Measurements from ENCODE around the gene CLTC.

CLTC gene

DNA sequence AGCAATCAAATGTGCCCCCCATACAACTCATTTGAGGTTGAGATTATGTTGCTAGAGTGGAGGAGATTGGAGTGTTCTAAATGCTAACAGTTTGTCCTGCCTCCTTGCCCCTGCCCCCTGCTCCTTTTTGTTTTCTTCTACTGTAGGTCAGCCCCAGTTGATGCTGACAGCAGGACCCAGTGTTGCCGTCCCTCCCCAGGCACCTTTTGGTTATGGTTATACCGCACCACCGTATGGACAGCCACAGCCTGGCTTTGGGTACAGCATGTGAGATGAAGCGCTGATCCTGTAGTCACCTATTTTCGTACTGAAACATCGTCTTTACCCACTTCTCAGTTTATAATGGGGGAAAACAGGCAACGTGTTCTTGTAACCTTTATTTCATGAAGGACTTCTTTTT lies 73.9 kb downstream of the CLTC start:
- CTCF ChIA-PET = no interaction called here
- TF ChIP-seq L3MBTL2 (conservative IDR thresholded peaks at IDR 0.05) (no peak), LEF1 (IDR thresholded peaks at IDR 0.05; ENCODE audit: borderline replicate concordance) (no peak), BHLHE40 (IDR thresholded peaks at IDR 0.05; ENCODE audit: borderline replicate concordance) (no peak), SUZ12 (IDR thresholded peaks at IDR 0.05) (no peak)
- POLR2A ChIA-PET = no interaction called here
- no peak for DNase-seq (ENCODE audit: extremely low spot score)

DNA sequence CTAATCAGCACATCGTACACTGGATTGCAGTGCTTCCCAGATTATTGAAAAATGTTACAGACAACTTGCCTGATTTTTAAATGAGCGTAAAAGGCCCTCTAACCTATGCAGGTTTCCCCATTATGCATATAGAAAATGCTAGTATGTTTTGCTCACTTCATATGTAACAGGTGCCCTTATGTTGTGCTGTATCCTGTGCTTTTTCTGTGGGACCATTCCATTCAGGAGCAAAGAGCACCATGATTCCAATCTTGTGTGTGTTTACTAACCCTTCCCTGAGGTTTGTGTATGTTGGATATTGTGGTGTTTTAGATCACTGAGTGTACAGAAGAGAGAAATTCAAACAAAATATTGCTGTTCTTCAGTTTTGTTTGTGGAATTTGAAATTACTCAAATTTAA lies 74.6 kb downstream of the CLTC start:
- DNase-seq (ENCODE audit: extremely low spot score) = no peak
- TF ChIP-seq ELF4 (IDR thresholded peaks at IDR 0.05) = no peak
- TF ChIP-seq ZNF384 (IDR thresholded peaks at IDR 0.05) = no peak
- no peak for TF ChIP-seq FOXA1 (IDR thresholded peaks at IDR 0.05)
- TF ChIP-seq CTBP1 (IDR thresholded peaks at IDR 0.05; ENCODE audit: borderline replicate concordance) = no peak
- TF ChIP-seq L3MBTL2 (conservative IDR thresholded peaks at IDR 0.05) = no peak
- no peak for TF ChIP-seq NFRKB (IDR thresholded peaks at IDR 0.05)
- POLR2A ChIA-PET = interaction anchor here (1.2 kb wide), 1 partner anchor 13 kb away, joined by 4 read pairs; the partner anchor contains the start of genes PTRH2 and VMP1
- CTCF ChIA-PET = no interaction called here

DNA sequence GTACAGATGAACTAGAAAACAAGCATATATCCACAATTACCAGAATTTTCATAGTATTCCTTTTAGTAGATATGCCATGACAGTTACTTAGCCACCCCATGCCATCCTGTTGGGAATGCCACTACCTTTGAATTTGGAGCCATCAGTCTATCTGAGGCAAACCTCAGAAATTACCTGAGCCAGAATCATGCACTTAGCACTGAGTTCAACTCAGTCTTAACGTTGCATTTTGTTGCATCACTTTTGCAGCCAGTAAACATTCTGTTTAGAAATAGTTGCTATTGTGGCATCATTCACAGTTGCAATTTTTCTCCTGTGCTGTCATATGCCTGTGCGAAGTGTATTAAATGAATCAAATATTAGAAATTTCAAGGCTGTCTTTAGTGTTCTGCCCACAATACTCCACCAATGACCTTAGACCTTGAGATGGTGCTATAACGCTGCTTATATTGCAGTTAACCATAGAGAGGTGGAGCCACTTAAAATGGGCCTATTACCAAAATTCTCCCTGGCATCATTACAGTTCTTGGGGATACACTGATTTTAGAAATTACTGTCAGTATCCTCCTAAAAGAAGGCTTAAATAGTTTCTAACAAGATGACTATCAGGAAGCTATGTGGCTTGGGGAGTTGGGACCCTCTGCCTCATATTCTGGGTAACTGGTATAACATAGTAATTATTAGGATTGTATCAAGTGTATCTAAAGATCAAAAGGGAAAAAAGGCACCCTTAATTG lies 76.4 kb downstream of the CLTC start:
- ChIA-PET CTCF (no interaction called here), POLR2A (no interaction called here)
- DNase-seq (ENCODE audit: extremely low spot score) = no peak
- no peak for TF ChIP-seq CTBP1 (IDR thresholded peaks at IDR 0.05; ENCODE audit: borderline replicate concordance)
- no peak for TF ChIP-seq HDGF (IDR thresholded peaks at IDR 0.05; ENCODE audit: borderline replicate concordance)
- TF ChIP-seq TARDBP (IDR thresholded peaks at IDR 0.05) = no peak
- TF ChIP-seq BHLHE40 (IDR thresholded peaks at IDR 0.05; ENCODE audit: borderline replicate concordance) = no peak
- no peak for TF ChIP-seq ARNT (IDR thresholded peaks at IDR 0.05)
- no peak for TF ChIP-seq FOXK2 (IDR thresholded peaks at IDR 0.05)
- TF ChIP-seq FOXM1 (IDR thresholded peaks at IDR 0.05; ENCODE audit: borderline replicate concordance) = no peak
- TF ChIP-seq SP1 (IDR thresholded peaks at IDR 0.05) = no peak
- no peak for TF ChIP-seq NFRKB (IDR thresholded peaks at IDR 0.05)
- TF ChIP-seq, protein P1, sequence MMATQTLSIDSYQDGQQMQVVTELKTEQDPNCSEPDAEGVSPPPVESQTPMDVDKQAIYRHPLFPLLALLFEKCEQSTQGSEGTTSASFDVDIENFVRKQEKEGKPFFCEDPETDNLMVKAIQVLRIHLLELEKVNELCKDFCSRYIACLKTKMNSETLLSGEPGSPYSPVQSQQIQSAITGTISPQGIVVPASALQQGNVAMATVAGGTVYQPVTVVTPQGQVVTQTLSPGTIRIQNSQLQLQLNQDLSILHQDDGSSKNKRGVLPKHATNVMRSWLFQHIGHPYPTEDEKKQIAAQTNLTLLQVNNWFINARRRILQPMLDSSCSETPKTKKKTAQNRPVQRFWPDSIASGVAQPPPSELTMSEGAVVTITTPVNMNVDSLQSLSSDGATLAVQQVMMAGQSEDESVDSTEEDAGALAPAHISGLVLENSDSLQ (IDR thresholded peaks at IDR 0.05) = no peak
- no peak for TF ChIP-seq ELF4 (IDR thresholded peaks at IDR 0.05)
- no peak for TF ChIP-seq ZNF384 (IDR thresholded peaks at IDR 0.05)
- TF ChIP-seq FOXA1 (IDR thresholded peaks at IDR 0.05) = no peak
- no peak for TF ChIP-seq LEF1 (IDR thresholded peaks at IDR 0.05; ENCODE audit: borderline replicate concordance)
- TF ChIP-seq SUZ12 (IDR thresholded peaks at IDR 0.05) = no peak
- TF ChIP-seq L3MBTL2 (conservative IDR thresholded peaks at IDR 0.05) = no peak

DNA sequence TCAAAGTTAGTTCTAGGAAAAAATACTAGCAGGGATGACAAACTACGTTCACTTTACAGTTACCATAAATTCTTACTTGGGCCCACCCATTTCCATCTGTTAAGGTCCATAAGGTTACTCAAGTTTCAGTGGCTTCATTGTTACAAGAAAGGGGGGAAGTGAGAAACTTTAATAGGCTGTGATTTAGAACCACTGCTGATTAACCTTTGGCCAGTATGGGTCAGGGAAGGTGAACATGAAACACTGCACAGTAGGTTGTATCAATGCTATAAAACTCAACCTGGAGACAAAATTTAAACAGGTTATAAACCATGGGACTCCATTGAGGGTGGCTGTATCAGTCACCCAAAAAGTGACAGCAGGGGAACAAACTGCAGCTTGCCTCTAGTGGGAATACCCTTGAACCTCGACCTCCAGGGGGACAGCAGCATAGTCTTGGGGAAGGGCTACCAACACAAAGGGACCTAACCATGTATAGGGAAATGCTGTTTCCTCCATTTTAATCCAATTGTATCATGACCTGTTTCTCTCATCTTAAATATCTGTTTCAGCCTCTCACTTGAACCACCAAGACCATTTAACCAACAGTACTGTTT lies 77.1 kb downstream of the CLTC start:
- DNase-seq (ENCODE audit: extremely low spot score) = no peak
- TF ChIP-seq FOXM1 (IDR thresholded peaks at IDR 0.05; ENCODE audit: borderline replicate concordance) = no peak
- no peak for TF ChIP-seq FOXA1 (IDR thresholded peaks at IDR 0.05)
- TF ChIP-seq LEF1 (IDR thresholded peaks at IDR 0.05; ENCODE audit: borderline replicate concordance) = no peak
- CTCF ChIA-PET = interaction anchor here (1.0 kb wide), 1 partner anchor 11 kb away, joined by 3 read pairs; the partner anchor contains the start of genes PTRH2 and VMP1
- POLR2A ChIA-PET = no interaction called here

DNA sequence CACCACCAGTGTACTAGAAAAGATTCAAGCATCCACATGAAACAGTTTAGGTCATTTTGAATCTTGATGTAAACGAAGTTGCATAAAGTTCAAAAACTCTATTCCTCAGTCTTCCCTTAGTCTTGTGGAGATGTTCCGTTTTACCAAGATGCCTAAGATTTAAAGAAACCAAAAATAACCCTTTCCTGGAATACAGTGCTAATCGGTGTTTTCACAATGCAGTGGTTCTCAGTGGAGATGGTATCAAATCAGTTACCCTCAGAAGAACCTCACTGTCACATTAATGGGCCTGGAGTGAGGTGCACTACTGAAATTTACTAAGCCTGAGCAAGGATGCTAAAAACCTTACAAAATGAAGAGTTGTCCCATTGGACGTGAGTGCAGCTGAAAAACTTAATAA lies 78.4 kb downstream of the CLTC start:
- POLR2A ChIA-PET = no interaction called here
- CTCF ChIA-PET = no interaction called here
- DNase-seq (ENCODE audit: extremely low spot score) = no peak
- TF ChIP-seq L3MBTL2 (conservative IDR thresholded peaks at IDR 0.05) (no peak), ARNT (IDR thresholded peaks at IDR 0.05) (no peak), SUZ12 (IDR thresholded peaks at IDR 0.05) (no peak), CTBP1 (IDR thresholded peaks at IDR 0.05; ENCODE audit: borderline replicate concordance) (no peak), SP1 (IDR thresholded peaks at IDR 0.05) (no peak), FOXA1 (IDR thresholded peaks at IDR 0.05) (no peak), BHLHE40 (IDR thresholded peaks at IDR 0.05; ENCODE audit: borderline replicate concordance) (no peak), FOXM1 (IDR thresholded peaks at IDR 0.05; ENCODE audit: borderline replicate concordance) (no peak), LEF1 (IDR thresholded peaks at IDR 0.05; ENCODE audit: borderline replicate concordance) (no peak), HDGF (IDR thresholded peaks at IDR 0.05; ENCODE audit: borderline replicate concordance) (no peak), TARDBP (IDR thresholded peaks at IDR 0.05) (no peak), ZNF384 (IDR thresholded peaks at IDR 0.05) (no peak), FOXK2 (IDR thresholded peaks at IDR 0.05) (no peak), NFRKB (IDR thresholded peaks at IDR 0.05) (no peak)
- TF ChIP-seq, protein P1 (IDR thresholded peaks at IDR 0.05) = no peak

DNA sequence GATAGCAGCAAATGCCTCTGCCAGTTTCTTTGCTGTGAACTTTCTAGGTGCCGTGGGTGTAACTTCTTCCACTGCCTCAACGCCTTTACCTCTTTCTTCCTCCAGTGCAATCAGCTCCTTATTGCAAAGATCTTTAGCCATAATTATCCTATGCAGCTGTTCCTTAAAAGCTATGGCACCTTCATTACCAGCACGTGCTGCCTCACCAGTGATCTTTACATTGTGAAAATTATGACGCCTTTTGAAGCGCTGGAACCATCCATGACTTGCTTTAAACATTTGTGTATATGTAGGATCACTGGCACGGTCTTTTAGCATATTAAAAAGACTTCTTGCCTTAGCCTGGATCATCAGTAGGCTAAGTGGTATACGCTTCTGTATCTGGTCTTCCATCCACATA lies 79.5 kb downstream of the CLTC start:
- CTCF ChIA-PET = no interaction called here
- no peak for DNase-seq (ENCODE audit: extremely low spot score)
- POLR2A ChIA-PET = no interaction called here
- TF ChIP-seq CTBP1 (IDR thresholded peaks at IDR 0.05; ENCODE audit: borderline replicate concordance) (no peak), HDGF (IDR thresholded peaks at IDR 0.05; ENCODE audit: borderline replicate concordance) (no peak), FOXK2 (IDR thresholded peaks at IDR 0.05) (no peak), ZNF384 (IDR thresholded peaks at IDR 0.05) (no peak), BHLHE40 (IDR thresholded peaks at IDR 0.05; ENCODE audit: borderline replicate concordance) (no peak), SUZ12 (IDR thresholded peaks at IDR 0.05) (no peak), LEF1 (IDR thresholded peaks at IDR 0.05; ENCODE audit: borderline replicate concordance) (no peak), ARNT (IDR thresholded peaks at IDR 0.05) (no peak), ELF4 (IDR thresholded peaks at IDR 0.05) (no peak), FOXA1 (IDR thresholded peaks at IDR 0.05) (no peak), FOXM1 (IDR thresholded peaks at IDR 0.05; ENCODE audit: borderline replicate concordance) (no peak), L3MBTL2 (conservative IDR thresholded peaks at IDR 0.05) (no peak), NFRKB (IDR thresholded peaks at IDR 0.05) (no peak), SP1 (IDR thresholded peaks at IDR 0.05) (no peak)
- TF ChIP-seq, protein P1 (IDR thresholded peaks at IDR 0.05) = no peak
